Fibroblast of lung (primary cell): ENCODE results near the gene NOTCH2. TPM values are rescaled to one million over a fixed set of nuclear protein-coding genes. Genes with fewer than 3 reads are reported as not detected.

Experiments
- DNase-seq, 2 donors: peaks; one replicate each; pipeline versions ENCODE4 v3.0.0 to v3.0.0-alpha.2; 2010; ENCODE audit warnings: low read depth in 2 of 2
- H2AFZ ChIP-seq: 2 replicates; pipeline ENCODE4 v1.5.1; 2012; ENCODE audit warnings: low read length, control low read depth, inconsistent platforms
- H3K27ac ChIP-seq: 2 replicates; pipeline ENCODE4 v1.5.1; 2011; ENCODE audit warnings: low read length, control low read depth; ENCODE audit not compliant: insufficient read depth
- H3K27me3 ChIP-seq: 2 replicates; pipeline ENCODE4 v1.5.1; 2011; ENCODE audit warnings: mild to moderate bottlenecking, low read length; ENCODE audit not compliant: control insufficient read depth, insufficient read depth
- H3K36me3 ChIP-seq: 2 replicates; pipeline ENCODE4 v1.5.1; 2011; ENCODE audit warnings: low read length; ENCODE audit not compliant: control insufficient read depth, insufficient read depth
- H3K4me1 ChIP-seq: 2 replicates; pipeline ENCODE4 v1.5.1; 2011; ENCODE audit warnings: low read length; ENCODE audit not compliant: control insufficient read depth, insufficient read depth; ENCODE audit errors: extremely low read depth
- H3K4me2 ChIP-seq: 2 replicates; pipeline ENCODE4 v1.5.1; 2011; ENCODE audit warnings: low read length, control low read depth; ENCODE audit not compliant: insufficient read depth; ENCODE audit errors: extremely low read depth
- H3K4me3 ChIP-seq, 4 experiments: fragments of 200-600 bp in 1 of 4; sonication (generic) in 1 of 4; replicated peaks in 1 of 4; 2 replicates each; pipeline ENCODE4 v1.5.1; 2011 to 2016; ENCODE audit warnings: low read length in 4 of 4, low read depth in 3 of 4, mild to moderate bottlenecking in 3 of 4, control low read depth in 2 of 4, inconsistent platforms in 1 of 4, mixed read lengths in 1 of 4; ENCODE audit not compliant: insufficient read depth in 1 of 4; ENCODE audit errors: control extremely low read depth in 1 of 4
- H3K79me2 ChIP-seq: 2 replicates; pipeline ENCODE4 v1.5.1; 2012; ENCODE audit warnings: mild to moderate bottlenecking, low read length, inconsistent platforms; ENCODE audit not compliant: control insufficient read depth, insufficient read depth
- H3K9ac ChIP-seq: 2 replicates; pipeline ENCODE4 v1.5.1; 2011; ENCODE audit warnings: mild to moderate bottlenecking, low read length, control low read depth; ENCODE audit not compliant: insufficient read depth
- H3K9me3 ChIP-seq: 2 replicates; pipeline ENCODE4 v1.5.1; 2012; ENCODE audit warnings: low read depth, low read length; ENCODE audit not compliant: control insufficient read depth, insufficient read depth
- H4K20me1 ChIP-seq: 2 replicates; pipeline ENCODE4 v1.5.1; 2011; ENCODE audit warnings: low read length; ENCODE audit not compliant: control insufficient read depth, insufficient read depth; ENCODE audit errors: extremely low read depth
- CTCF ChIP-seq, 2 donors: IDR thresholded peaks in 1 of 2; conservative IDR thresholded peaks in 1 of 2; 1 replicate in 1 of 2; 2 replicates in 1 of 2; pipeline ENCODE4 v1.5.1; 2011 to 2012; ENCODE audit warnings: low read length in 2 of 2, control low read depth in 1 of 2, inconsistent platforms in 1 of 2, low read depth in 1 of 2, mild to moderate bottlenecking in 1 of 2
- EZH2 ChIP-seq: IDR thresholded peaks from 2 replicates; pipeline ENCODE4 v1.5.1; 2012; ENCODE audit warnings: low read length, control low read depth, mild to moderate bottlenecking; ENCODE audit errors: missing control alignments
- polyA plus RNA-seq, 2 donors: library from polyadenylated mRNA; depleted of rRNA in 1 of 2; stranded (reverse) in 1 of 2; unstranded in 1 of 2; fragments of >200 nt; gene quantifications; 2 replicates each; pipeline ENCODE4 v1.2.1, GENCODE V29; 2011 to 2012; ENCODE audit warnings: missing spikeins in 1 of 2
- total RNA-seq: library from RNA; depleted of rRNA; stranded (reverse); fragments of >200 nt; gene quantifications from 2 replicates; pipeline ENCODE4 v1.2.1, GENCODE V29; 2014

NOTCH2 gene
- total and polyA plus RNA-seq, 2 donors (not counting 1 experiment from before 2014, with no cell fraction given), result 86.3 to 204 TPM

GRCh38 chr1:119929643-119930315 lies 139.7 kb downstream of the NOTCH2 start:
- Histone ChIP-seq H4K20me1 (no peaks in the 10 kb centered on the region), H3K27ac (no peak overlapping the region), H3K79me2 (no peaks in the 10 kb centered on the region), H3K9ac (no peak overlapping the region), H3K4me2 (no peak overlapping the region), H3K9me3 (no peaks in the 10 kb centered on the region), H3K27me3 (no peaks in the 10 kb centered on the region), H3K36me3 (peaks cover 23% of the 10 kb centered on the region), H3K4me1 (no peaks in the 10 kb centered on the region), H2AFZ (no peak overlapping the region), H3K4me3 (no peak overlapping the region)
- DNase-seq, result no peak
- TF ChIP-seq CTCF (conservative IDR thresholded peaks at IDR 0.05 in 1 of 2, IDR thresholded peaks at IDR 0.05 in 1 of 2; ENCODE audit: low read depth in 1 of 2, low read length in 2 of 2) (no peak), EZH2 (no peak)

DNA sequence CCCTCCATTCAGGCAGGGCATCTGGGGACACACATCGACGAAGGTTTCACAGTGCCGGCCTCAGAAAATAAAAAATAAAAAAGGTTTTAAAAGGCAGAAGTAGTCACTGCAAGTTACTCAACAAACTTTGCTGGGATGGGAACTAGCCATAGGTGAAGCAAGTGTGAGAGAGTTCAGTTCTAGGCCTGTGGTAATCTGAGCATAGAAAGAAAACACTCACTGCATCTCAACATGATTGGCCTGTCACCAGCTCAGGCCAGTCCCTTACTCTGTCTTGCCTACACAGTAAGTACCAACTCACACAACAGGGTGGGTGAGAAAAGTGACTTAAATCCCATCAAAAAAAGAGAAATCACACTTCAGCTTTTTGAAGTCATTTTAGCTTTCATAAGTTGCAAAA lies 142.9 kb downstream of the NOTCH2 start:
- no peak overlapping the region for H3K27ac ChIP-seq
- TF ChIP-seq EZH2 (no peak), CTCF (conservative IDR thresholded peaks at IDR 0.05 in 1 of 2, IDR thresholded peaks at IDR 0.05 in 1 of 2; ENCODE audit: low read depth in 1 of 2, low read length in 2 of 2) (no peak)
- H3K79me2 ChIP-seq, result no peaks in the 10 kb centered on the region
- H4K20me1 ChIP-seq, result no peaks in the 10 kb centered on the region
- H3K4me3 ChIP-seq, result no peak overlapping the region
- no peak overlapping the region for H3K4me2 ChIP-seq
- no peak for DNase-seq
- no peaks in the 10 kb centered on the region for H3K27me3 ChIP-seq
- H3K9ac ChIP-seq, result no peak overlapping the region
- no peaks in the 10 kb centered on the region for H3K9me3 ChIP-seq
- H3K36me3 ChIP-seq, result peaks cover 30% of the 10 kb centered on the region
- H3K4me1 ChIP-seq, result no peaks in the 10 kb centered on the region
- H2AFZ ChIP-seq, result no peak overlapping the region

GRCh38 chr1:119924948-119925898 lies 144.2 kb downstream of the NOTCH2 start:
- no peak for TF ChIP-seq CTCF (conservative IDR thresholded peaks at IDR 0.05 in 1 of 2, IDR thresholded peaks at IDR 0.05 in 1 of 2; ENCODE audit: low read depth in 1 of 2, low read length in 2 of 2)
- no peak for TF ChIP-seq EZH2
- Histone ChIP-seq H3K9me3 (no peaks in the 10 kb centered on the region), H2AFZ (no peak overlapping the region), H3K4me3 (no peak overlapping the region), H3K27me3 (no peaks in the 10 kb centered on the region), H3K4me2 (no peak overlapping the region), H3K9ac (no peak overlapping the region), H4K20me1 (no peaks in the 10 kb centered on the region), H3K4me1 (no peaks in the 10 kb centered on the region), H3K36me3 (peaks cover 32% of the 10 kb centered on the region), H3K79me2 (no peaks in the 10 kb centered on the region), H3K27ac (no peak overlapping the region)
- no peak for DNase-seq
